ENCODE results near the gene SCIN. TPM values are rescaled to one million over a fixed set of nuclear protein-coding genes. Genes with fewer than 3 reads are reported as not detected.
"Not testable (repeated sequence)": the region's sequence is repeated elsewhere in the genome, so short reads cannot be mapped to it uniquely, and the experiment has no call there.

SCIN gene
- total RNA-seq, 1 donor from 2014 or later = not detected

GRCh38 chr7:12553416-12553815 lies 17.1 kb upstream of the SCIN start:
- H3K4me1 Mint-ChIP-seq (ENCODE audit: low read depth) = no peaks in the 10 kb centered on the region
- H3K27ac Mint-ChIP-seq = no peak overlapping the region
- intact Hi-C loops (cut with micrococcal nuclease) = no loop called here

DNA sequence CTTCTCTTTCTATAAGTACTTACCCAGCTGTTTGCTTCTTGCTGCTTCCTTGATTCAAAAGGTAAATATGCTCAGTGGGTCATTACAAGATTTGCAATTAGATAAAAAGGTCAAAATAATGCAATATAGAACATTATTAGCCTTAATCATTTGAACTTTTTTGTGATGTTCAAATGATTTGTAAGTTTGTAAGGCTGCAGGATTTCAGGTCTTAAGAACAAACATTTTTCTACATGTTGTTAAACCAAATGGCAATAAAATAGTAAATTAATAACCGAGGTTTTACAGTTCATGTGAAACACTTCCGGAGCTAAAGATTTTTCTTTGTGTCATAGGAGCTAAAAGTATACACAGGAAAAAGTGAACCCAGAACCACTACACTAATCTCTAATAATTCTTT lies 16.2 kb upstream of the SCIN start:
- Mint-ChIP-seq H3K4me1 (ENCODE audit: low read depth) (no peaks in the 10 kb centered on the region), H3K36me3 (ENCODE audit: low read depth) (no peaks in the 10 kb centered on the region)
- intact Hi-C loops (cut with micrococcal nuclease) = no loop called here

More at GRCh38 chr7:12553416-12553815, 17.1 kb upstream of the SCIN start:
- H3K36me3 Mint-ChIP-seq (ENCODE audit: low read depth) = no peaks in the 10 kb centered on the region
- no peaks in the 10 kb centered on the region for H3K9me3 Mint-ChIP-seq
- H3K4me3 Mint-ChIP-seq (ENCODE audit: low read depth) = no peak overlapping the region
- DNase-seq (ENCODE audit: low spot score) = no peak
- peaks cover 5% of the 10 kb centered on the region for H3K27me3 Mint-ChIP-seq (ENCODE audit: low read depth)

GRCh38 chr7:12554872-12555271 lies 15.6 kb upstream of the SCIN start:
- Mint-ChIP-seq H3K27me3 (ENCODE audit: low read depth) (peaks cover 5% of the 10 kb centered on the region), H3K9me3 (no peaks in the 10 kb centered on the region), H3K4me1 (ENCODE audit: low read depth) (no peaks in the 10 kb centered on the region), H3K27ac (no peak overlapping the region), H3K36me3 (ENCODE audit: low read depth) (no peaks in the 10 kb centered on the region), H3K4me3 (ENCODE audit: low read depth) (no peak overlapping the region)
- intact Hi-C loops (cut with micrococcal nuclease) = no loop called here
- no peak for DNase-seq (ENCODE audit: low spot score)

More for the DNA sequence above, 16.2 kb upstream of the SCIN start:
- no peak for DNase-seq (ENCODE audit: low spot score)
- no peak overlapping the region for H3K4me3 Mint-ChIP-seq (ENCODE audit: low read depth)
- peaks cover 5% of the 10 kb centered on the region for H3K27me3 Mint-ChIP-seq (ENCODE audit: low read depth)
- H3K9me3 Mint-ChIP-seq = no peaks in the 10 kb centered on the region
- no peak overlapping the region for H3K27ac Mint-ChIP-seq

GRCh38 chr7:12555695-12556094 lies 14.8 kb upstream of the SCIN start:
- H3K4me1 Mint-ChIP-seq (ENCODE audit: low read depth); H3K36me3 Mint-ChIP-seq (ENCODE audit: low read depth); H3K27ac Mint-ChIP-seq; DNase-seq (ENCODE audit: low spot score); intact Hi-C loops (cut with micrococcal nuclease); H3K9me3 Mint-ChIP-seq; H3K4me3 Mint-ChIP-seq (ENCODE audit: low read depth); H3K27me3 Mint-ChIP-seq (ENCODE audit: low read depth): not testable (repeated sequence)

- H3K36me3 Mint-ChIP-seq (ENCODE audit: low read depth); H3K4me3 Mint-ChIP-seq (ENCODE audit: low read depth); H3K27me3 Mint-ChIP-seq (ENCODE audit: low read depth); H3K4me1 Mint-ChIP-seq (ENCODE audit: low read depth); H3K27ac Mint-ChIP-seq; H3K9me3 Mint-ChIP-seq; DNase-seq (ENCODE audit: low spot score); intact Hi-C loops (cut with micrococcal nuclease): not testable (repeated sequence)
Observed at GRCh38 chr7:12556139-12556792, 14.3 kb upstream of the SCIN start.

GRCh38 chr7:12557282-12557681 lies 13.2 kb upstream of the SCIN start:
- Mint-ChIP-seq H3K4me3 (ENCODE audit: low read depth) (no peak overlapping the region), H3K9me3 (no peaks in the 10 kb centered on the region), H3K27ac (no peak overlapping the region), H3K27me3 (ENCODE audit: low read depth) (peaks cover 7% of the 10 kb centered on the region), H3K36me3 (ENCODE audit: low read depth) (no peaks in the 10 kb centered on the region), H3K4me1 (ENCODE audit: low read depth) (no peaks in the 10 kb centered on the region)
- no peak for DNase-seq (ENCODE audit: low spot score)
- intact Hi-C loops (cut with micrococcal nuclease) = no loop called here

- Mint-ChIP-seq H3K27me3 (ENCODE audit: low read depth) (peaks cover 18% of the 10 kb centered on the region), H3K9me3 (no peaks in the 10 kb centered on the region), H3K4me1 (ENCODE audit: low read depth) (peaks cover 16% of the 10 kb centered on the region), H3K4me3 (ENCODE audit: low read depth) (no peak overlapping the region), H3K36me3 (ENCODE audit: low read depth) (no peaks in the 10 kb centered on the region), H3K27ac (no peak overlapping the region)
- intact Hi-C loops (cut with micrococcal nuclease) = no loop called here
- no peak for DNase-seq (ENCODE audit: low spot score)
Observed at GRCh38 chr7:12564996-12565764, 5.3 kb upstream of the SCIN start.

GRCh38 chr7:12565873-12566272 lies 4.6 kb upstream of the SCIN start:
- H3K4me1 Mint-ChIP-seq (ENCODE audit: low read depth) = peaks cover 18% of the 10 kb centered on the region
- H3K27me3 Mint-ChIP-seq (ENCODE audit: low read depth) = peaks cover 23% of the 10 kb centered on the region
- intact Hi-C loops (cut with micrococcal nuclease) = no loop called here
- H3K36me3 Mint-ChIP-seq (ENCODE audit: low read depth) = no peaks in the 10 kb centered on the region
- no peak overlapping the region for H3K4me3 Mint-ChIP-seq (ENCODE audit: low read depth)
- DNase-seq (ENCODE audit: low spot score) = no peak
- no peaks in the 10 kb centered on the region for H3K9me3 Mint-ChIP-seq
- H3K27ac Mint-ChIP-seq = no peak overlapping the region

- Mint-ChIP-seq H3K4me3 (ENCODE audit: low read depth) (no peak overlapping the region), H3K36me3 (ENCODE audit: low read depth) (no peaks in the 10 kb centered on the region), H3K27ac (no peak overlapping the region), H3K9me3 (no peaks in the 10 kb centered on the region), H3K27me3 (ENCODE audit: low read depth) (peaks cover 29% of the 10 kb centered on the region), H3K4me1 (ENCODE audit: low read depth) (peaks cover 18% of the 10 kb centered on the region)
- no peak for DNase-seq (ENCODE audit: low spot score)
- intact Hi-C loops (cut with micrococcal nuclease) = no loop called here
Observed at GRCh38 chr7:12567015-12567414, 3.5 kb upstream of the SCIN start.

GRCh38 chr7:12569673-12570072 lies 847 bp upstream of the SCIN start:
- H3K27me3 Mint-ChIP-seq (ENCODE audit: low read depth) = peaks cover 46% of the 10 kb centered on the region
- H3K9me3 Mint-ChIP-seq = no peaks in the 10 kb centered on the region
- no peaks in the 10 kb centered on the region for H3K36me3 Mint-ChIP-seq (ENCODE audit: low read depth)
- intact Hi-C loops (cut with micrococcal nuclease) = no loop called here
- no peak overlapping the region for H3K27ac Mint-ChIP-seq
- H3K4me1 Mint-ChIP-seq (ENCODE audit: low read depth) = peaks cover 21% of the 10 kb centered on the region
- no peak for DNase-seq (ENCODE audit: low spot score)
- H3K4me3 Mint-ChIP-seq (ENCODE audit: low read depth) = no peak overlapping the region

DNA sequence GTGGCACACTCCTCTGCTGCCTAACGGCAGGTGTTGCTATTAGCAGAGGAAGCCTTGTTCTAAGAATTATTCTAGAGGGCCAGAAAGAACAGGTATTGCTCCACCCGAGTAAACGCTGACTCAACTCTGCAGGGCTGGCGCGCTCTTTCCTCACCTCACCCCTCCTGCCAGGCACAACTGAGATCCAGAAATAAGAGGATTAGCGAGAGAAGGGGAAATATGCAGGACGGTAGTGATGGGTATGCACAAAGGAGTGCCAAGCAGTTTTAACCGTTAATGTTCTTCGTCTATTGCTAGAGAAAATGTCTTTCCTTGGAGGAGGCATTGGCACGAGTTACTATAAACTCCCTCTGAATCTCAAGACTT lies 369 bp upstream of the SCIN start:
- H3K4me1 Mint-ChIP-seq (ENCODE audit: low read depth) = peaks cover 21% of the 10 kb centered on the region
- H3K27ac Mint-ChIP-seq = no peak overlapping the region
- peaks cover 51% of the 10 kb centered on the region for H3K27me3 Mint-ChIP-seq (ENCODE audit: low read depth)
- no peaks in the 10 kb centered on the region for H3K9me3 Mint-ChIP-seq
- H3K4me3 Mint-ChIP-seq (ENCODE audit: low read depth) = peak overlapping the region; percentile 69
- DNase-seq (ENCODE audit: low spot score) = no peak
- intact Hi-C loops (cut with micrococcal nuclease) = no loop called here
- H3K36me3 Mint-ChIP-seq (ENCODE audit: low read depth) = no peaks in the 10 kb centered on the region

DNA sequence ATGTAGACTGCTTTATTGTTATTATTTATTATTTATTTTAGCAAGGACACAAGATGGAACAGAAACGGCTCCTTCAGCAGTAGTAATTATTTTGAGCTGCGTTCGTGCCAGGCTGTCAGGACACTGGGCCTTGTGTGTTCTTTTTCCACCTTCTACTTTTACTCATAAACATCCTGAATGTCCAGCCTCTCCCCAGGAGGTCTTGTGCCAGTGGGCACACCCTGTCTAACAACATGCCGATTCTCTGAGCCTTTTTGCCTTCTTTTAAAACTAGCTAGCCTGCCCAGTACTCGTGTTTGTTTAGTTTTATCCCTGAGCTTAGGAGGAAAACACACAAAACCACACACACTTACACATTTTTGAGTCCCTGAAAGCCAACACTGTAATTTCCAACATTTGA lies 1.2 kb downstream of the SCIN start:
- Mint-ChIP-seq H3K4me3 (ENCODE audit: low read depth) (no peak overlapping the region), H3K27me3 (ENCODE audit: low read depth) (peaks cover 58% of the 10 kb centered on the region), H3K36me3 (ENCODE audit: low read depth) (no peaks in the 10 kb centered on the region), H3K4me1 (ENCODE audit: low read depth) (peaks cover 19% of the 10 kb centered on the region), H3K27ac (no peak overlapping the region), H3K9me3 (no peaks in the 10 kb centered on the region)
- no peak for DNase-seq (ENCODE audit: low spot score)
- intact Hi-C loops (cut with micrococcal nuclease) = no loop called here

DNA sequence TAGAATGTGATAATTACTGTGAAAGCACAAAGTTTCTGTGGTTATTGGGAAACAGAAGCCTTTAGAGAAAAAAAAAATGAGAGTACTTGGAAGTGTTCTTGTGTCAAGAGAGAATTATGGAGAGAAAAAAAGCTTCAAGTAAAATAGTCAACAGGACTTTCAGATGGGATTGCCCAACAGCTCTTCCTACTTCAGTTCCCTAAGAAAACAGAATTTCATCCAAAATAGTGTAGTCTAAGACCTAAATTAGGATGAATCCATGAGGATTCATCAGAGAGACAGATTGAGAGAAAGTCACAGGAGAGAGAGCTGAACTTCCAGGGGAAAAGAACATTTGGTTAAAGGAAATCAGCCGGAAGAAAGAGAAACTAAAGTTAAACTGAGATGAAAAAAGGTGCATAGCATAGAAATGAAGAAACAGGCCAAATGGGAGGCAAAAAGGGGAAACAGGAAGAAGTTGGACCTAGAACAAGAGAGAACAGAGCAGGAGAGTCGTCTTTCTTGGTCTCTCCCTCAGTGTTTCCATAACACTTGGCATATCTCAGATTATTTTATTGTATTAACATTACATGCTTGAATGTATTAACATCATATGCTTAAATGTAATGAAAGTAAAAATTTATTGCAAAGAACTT lies 2.5 kb downstream of the SCIN start:
- no peak for DNase-seq (ENCODE audit: low spot score)
- Mint-ChIP-seq H3K36me3 (ENCODE audit: low read depth) (no peaks in the 10 kb centered on the region), H3K27ac (no peak overlapping the region), H3K27me3 (ENCODE audit: low read depth) (peaks cover 63% of the 10 kb centered on the region), H3K9me3 (no peaks in the 10 kb centered on the region), H3K4me1 (ENCODE audit: low read depth) (peaks cover 10% of the 10 kb centered on the region), H3K4me3 (ENCODE audit: low read depth) (no peak overlapping the region)
- intact Hi-C loops (cut with micrococcal nuclease) = no loop called here

Measured in activated T-helper 2 cell treated with anti-CD3 and anti-CD28 coated beads, Interferon-gamma antibody, Interleukin-2, Interleukin-4, amounts not matched to agents 10 μg/mL and 5 μg/mL and 100 μg/mL, durations not matched to agents 14 hours and 24 hours and 36 hours (primary cell).